HL-60/S4 (cell line): ENCODE results near the gene ARHGAP1.

Source experiments
- in situ Hi-C: fragments of 300-500 bp; cut with MboI; formaldehyde crosslinking; loops from 2 replicates; pipeline ENCODE4 v1.14.3; 2022; ENCODE audit warnings: low sequenced_read_pairs

The ARHGAP1 gene

GRCh38 chr11:46695345-46696211 is 4.8 kb downstream of the ARHGAP1 start:
- in situ Hi-C loops, result no loop called here

DNA sequence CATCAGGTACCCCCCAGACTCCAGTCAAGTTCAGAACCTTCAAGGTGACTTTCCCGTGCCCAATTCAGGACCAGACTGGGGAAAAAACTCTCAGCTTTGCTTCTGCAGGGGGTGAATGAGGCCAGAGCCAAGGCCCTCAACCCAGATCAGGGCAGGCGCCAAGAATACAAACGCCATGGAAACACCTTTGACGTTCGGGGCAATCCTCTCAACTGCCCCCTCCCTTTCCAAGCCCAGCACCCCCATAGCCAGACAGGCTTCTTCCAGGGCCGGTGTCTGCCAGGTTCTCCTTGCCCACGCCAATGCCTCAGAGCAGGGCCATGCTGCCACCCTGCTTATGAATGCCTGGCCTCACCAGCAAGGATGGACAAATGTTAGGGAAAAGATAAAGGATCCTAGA is 5.8 kb downstream of the ARHGAP1 start:
- in situ Hi-C loops, result no loop called here

GRCh38 chr11:46694072-46694471 is 6.3 kb downstream of the ARHGAP1 start:
- in situ Hi-C loops, result no loop called here

DNA sequence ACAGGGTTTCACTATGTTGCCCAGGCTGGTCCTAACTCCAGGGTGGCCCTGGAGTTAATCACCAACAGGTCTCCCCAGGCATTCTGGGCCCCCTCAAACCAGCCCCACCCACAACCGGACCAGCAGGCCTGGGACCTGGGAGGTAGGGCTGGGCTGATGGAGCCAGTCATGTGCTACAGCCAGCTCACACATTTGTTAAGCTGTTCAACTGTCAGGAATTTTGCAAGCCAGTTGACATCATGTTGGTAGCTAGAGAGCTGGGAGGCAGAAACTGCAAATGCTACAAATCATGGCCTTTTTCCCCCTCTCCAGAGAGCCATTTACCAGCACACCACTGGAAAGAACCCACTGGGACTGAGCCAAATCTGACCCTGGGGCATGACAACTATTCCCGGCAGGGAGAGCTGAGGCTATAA is 6.8 kb downstream of the ARHGAP1 start:
- in situ Hi-C loops, result no loop called here

DNA sequence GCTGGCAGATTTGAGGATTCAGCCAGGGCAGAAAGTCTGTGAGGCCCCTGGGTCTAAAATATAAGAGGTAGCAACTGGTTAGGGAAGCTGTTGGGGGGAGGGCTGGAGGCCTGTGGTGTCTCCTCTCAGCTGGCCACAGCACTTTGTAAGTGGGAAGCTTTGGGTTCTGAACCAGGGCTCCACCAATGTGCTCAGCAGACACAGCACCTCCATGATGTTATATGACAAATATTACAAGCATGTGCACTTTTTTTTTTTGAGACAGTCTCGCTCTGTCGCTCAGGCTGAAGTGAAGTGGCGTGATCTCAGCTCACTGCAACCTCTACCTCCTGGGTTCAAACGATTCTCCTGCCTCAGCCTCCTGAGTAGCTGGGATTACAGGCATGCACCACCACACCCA is 8.0 kb downstream of the ARHGAP1 start:
- in situ Hi-C loops, result no loop called here

GRCh38 chr11:46690702-46691101 is 9.7 kb downstream of the ARHGAP1 start:
- in situ Hi-C loops, result no loop called here

- in situ Hi-C loops, result no loop called here
Observed at GRCh38 chr11:46686886-46687795, 13.3 kb downstream of the ARHGAP1 start.

- in situ Hi-C loops, result no loop called here
Observed at GRCh38 chr11:46684367-46684766, 16.1 kb downstream of the ARHGAP1 start.

DNA sequence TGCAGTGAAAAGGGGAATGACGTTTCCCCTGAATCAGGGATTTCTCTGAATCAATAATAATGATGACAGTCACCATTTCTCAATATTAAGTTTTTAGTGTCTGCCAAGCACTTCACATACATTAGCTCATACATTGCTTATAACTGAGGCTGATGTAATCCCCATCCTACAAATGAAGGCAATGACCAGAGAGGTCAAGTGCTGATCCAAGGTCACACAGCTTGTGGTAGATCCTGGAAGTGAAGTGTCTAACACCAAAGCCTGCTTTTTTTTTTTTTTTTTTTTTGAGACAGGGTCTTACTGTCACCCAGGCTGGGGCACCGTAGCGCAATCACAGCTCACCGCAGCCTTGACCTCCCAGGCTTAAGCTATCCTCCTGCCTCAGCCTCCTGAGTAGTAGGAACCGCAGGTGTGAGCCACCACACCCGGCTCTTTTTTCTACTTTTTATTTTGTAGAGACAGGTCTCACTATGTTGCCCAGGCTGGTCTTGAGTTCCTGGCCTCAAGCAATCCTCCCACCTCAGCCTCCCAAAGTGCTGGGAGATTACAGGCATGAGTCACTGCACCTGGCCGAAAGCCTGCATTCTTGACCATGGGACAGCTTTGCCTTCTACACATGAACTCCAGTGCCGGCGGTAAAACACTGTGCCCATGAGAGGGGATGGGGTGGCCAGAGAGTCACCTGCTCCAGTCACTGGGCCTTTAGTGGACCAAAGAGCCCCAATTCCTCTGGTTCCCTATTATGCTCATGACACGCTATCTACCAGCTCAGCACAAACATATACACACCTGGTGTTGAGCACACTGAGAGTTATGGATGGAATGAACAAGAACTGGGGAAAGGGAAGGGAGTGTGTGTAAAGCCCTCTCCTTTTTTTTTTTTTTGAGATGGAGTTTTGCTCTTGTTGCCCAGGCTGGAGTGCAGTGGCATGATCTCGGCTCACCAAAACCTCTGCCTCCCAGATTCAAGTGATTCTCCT is 17.4 kb downstream of the ARHGAP1 start:
- in situ Hi-C loops, result no loop called here

GRCh38 chr11:46681814-46682213 is 18.6 kb downstream of the ARHGAP1 start:
- in situ Hi-C loops, result no loop called here

DNA sequence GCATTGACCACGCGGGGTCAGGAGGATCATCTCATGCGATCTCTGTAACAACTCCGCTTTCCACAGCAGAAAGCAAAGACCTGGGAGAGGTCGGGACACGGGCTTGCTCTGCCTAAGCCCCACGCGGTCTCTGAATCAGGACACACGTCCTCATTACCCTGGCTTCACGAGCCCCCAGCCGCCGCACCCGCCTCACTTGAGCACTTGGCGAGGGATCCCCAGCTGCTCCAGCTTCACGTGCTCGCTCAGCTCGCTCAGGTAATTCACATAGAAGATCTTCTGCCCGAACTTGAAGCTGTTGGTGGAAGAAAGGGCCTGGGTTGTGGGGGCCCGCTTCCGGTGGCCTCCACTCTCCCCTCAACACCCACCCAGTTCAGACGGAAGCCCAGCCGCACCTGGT is 19.6 kb downstream of the ARHGAP1 start:
- in situ Hi-C loops, result no loop called here

DNA sequence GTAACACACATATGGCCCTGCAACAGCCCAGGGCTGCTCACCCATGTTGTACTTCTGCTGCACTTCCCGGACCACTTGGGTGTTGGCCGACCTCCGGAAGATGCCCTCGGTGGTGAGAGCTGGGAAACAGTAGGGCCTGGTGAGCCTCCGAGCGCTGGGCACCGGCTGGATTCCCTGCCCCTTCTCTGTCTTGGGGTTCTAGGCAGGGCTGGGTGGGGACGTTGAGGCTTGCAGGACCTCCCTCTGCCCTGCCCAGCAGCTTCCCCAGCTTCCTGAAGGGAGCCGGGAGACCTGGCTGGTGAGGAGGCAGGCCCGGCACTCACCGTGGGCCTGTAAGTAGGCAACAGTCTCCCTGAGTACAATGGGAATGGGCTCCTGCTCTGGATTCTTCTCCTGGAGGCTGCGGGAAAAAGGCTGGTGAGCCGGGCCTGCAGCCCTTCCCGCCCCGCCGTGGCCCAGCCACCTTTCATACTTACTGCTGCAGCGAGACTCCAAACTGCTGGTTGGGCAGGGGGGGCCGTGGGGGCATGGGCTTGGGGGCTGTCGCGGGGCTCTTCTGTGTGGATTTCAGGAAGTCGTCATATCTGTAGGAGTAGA is 20.2 kb downstream of the ARHGAP1 start:
- in situ Hi-C loops, result no loop called here

DNA sequence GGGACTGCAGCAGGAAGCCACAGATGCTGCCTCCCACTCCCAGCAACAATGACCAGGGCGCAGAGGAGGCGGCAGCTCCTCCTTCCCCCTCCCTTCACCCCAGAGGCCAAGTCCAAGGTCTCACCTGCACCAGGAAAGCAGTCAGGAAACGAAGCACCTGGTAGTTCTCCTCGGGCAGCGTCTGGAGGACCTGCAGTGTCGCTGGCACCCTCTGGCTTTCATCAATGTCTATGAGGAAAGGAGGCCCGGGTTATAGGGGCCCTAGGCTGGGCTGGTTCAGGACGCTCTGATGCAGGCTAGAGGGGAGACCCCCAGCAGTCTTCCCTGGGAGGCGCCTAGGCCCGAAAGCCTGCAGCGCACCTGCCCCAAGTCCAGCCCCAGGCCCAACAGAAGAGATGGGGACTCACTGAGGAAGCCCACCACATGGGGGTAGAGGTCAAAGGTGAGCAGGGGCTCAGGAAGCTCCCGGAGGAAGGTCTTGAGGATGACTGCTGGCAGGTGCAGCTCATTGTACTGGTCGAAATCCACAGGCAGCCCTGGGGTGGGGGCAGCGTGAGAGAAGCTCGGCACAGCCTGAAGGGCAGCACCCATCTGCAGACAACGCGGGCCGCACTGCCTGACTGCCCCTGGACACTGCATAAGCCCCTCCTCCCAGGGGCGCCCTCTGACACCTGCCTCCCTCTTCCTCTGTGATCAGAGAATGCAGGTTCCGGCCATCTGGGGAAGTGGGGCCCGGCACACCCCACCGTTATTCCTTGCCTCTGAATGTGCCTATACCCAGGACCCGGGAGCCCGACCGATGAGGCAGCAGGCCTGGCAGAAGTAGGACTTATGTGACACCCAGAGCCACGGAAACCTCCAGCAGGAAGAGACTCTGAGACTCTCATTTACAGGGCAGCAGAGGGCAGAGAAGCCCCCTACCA is 20.9 kb downstream of the ARHGAP1 start:
- in situ Hi-C loops, result no loop called here

GRCh38 chr11:46678741-46679130 is 21.7 kb downstream of the ARHGAP1 start:
- in situ Hi-C loops, result no loop called here

DNA sequence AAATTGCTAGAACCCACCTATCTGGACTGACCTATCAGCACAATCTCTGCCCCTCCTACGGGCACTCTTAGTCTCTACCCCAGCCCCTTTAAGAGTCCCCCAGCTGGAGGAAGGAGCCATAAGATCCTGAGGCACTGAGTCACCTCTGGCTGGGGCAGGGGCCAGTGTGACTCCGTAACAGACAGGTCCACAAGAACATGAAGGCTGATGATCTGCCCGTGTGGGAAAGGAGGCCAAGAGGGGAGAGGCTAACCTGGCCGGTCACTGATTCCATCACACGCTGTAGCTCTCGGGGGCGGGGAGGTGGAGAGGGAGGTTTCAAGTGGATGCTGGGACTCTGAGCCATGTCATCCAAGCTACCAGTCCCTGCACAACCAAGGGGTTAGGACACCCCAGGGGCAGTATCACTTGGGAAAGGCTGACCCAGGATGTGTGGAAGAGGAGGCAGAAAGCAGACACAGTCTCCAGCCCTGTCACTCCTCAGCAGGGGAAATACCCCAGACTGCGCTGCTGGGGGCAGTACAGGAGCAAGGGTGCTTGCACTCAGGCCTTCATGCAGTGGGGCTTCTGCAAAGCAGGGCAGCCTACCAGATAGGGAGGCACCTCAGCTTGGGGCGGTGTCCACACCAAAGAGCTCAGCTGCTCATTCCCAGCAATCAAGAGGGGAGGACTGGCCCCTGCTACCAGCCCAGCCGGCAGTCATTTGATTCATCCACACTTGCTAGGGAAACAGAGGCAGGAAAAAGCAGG is 22.3 kb downstream of the ARHGAP1 start:
- in situ Hi-C loops, result no loop called here

DNA sequence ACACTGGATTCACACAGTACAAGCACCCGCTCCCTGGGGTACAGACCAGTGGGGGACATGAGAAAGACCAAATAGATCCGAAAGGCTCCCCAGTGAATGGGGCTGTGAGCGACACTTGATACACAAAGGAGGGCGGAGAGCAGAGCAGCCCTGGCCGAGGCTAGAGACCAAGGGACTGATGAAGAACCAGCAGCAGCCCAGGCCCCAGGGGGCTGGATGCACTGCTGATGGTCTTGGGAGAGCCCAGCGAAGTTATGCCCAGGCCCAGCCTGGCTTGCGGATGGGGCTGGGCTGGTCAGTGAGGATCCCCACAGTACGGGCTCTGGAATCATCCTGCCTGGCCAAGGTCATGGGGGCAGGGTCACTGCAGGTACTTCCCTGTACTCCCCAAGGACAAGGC is 23.2 kb downstream of the ARHGAP1 start:
- in situ Hi-C loops, result no loop called here

DNA sequence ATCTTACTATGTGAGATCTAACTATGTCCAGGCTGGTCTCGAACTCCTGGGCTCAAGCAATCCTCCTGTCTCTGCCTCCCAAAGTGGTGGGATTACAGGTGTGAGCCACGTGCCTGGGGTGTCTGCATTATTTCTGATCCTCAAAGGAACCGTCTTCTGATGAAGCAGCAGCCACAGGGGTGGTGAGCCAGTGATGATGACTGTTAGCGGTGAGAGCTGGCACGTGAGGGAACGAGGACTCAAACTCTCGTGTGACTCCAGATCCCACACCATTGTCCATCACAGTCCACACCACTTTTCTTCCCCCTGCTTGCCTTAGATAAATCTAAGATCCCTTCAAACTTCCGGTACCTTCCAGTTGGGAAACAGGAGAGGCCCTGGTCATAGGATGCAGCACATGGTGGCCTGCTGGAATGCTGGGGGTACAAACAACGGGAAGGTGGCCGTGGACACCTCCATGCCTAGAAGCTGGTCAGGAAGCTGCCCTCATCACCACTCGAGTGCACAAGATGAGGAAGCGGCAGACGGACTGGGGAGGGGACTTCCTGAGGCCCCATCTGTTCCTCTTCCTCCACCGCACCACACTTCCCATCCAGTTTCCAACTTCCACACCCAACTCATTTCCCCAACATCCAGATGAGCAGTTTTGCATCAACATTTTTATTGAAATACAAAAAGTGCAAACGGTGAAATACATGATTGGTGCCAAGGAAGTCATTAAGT is 23.8 kb downstream of the ARHGAP1 start:
- in situ Hi-C loops, result no loop called here

GRCh38 chr11:46675949-46676348 is 24.5 kb downstream of the ARHGAP1 start:
- in situ Hi-C loops, result no loop called here
